Subcutaneous adipose tissue (tissue), 4 donors: Measurements from ENCODE around the gene C5orf22. TPM values are rescaled to one million over a fixed set of nuclear protein-coding genes. Genes with fewer than 3 reads are reported as not detected.

Source experiments
- total RNA-seq, 4 donors: library from RNA; depleted of rRNA; stranded (reverse); fragments of >200 nt; gene quantifications; one replicate each; pipeline ENCODE4 v1.1.0, GENCODE V29; 2016
- TF ChIP-seq, protein P1 (sequence below): fragments of 450-650 bp; IDR thresholded peaks from one replicate; pipeline ENCODE4 v1.5.1; 2016; ENCODE audit warnings: low read depth, mild to moderate bottlenecking, control low read depth, antibody characterized with exemption, moderate library complexity

C5orf22 gene
- total RNA-seq, 4 donors from 2014 or later, result 8.5 to 23.1 (median 20.5) TPM

DNA sequence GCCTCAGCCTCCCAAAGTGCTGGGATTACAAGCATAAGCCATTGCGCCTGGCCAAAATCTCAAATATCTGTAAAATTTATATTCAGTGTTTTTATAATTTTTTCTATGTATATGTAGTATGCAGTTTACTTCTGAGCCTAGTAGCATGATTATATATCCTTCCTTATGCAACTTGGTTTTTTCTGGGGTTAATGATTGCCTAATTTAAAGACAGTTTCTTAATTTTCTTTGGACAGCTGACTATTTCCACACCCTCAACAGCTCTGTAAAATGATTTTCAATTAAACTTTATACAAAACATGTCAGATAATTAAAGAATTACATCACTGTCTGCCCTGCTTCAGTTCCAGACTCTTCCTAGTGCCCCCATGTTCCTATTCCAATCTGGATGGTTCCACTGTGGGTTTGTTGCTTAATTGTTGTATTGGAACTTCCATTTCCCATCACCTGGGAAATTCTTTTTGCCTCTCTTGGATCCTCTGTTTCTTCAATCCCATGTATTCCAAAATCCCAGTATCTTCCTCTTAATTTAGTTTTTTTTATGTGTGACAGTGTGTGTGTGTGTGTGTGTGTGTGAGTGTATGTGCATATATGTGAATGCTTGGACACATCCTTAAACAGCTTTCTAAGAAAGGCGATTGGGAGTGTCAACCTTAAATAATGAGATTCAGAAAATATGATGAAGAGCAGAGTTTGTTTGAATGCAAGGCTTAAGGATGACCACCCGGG, 53.2 kb downstream of the C5orf22 start:
- TF ChIP-seq, protein P1, sequence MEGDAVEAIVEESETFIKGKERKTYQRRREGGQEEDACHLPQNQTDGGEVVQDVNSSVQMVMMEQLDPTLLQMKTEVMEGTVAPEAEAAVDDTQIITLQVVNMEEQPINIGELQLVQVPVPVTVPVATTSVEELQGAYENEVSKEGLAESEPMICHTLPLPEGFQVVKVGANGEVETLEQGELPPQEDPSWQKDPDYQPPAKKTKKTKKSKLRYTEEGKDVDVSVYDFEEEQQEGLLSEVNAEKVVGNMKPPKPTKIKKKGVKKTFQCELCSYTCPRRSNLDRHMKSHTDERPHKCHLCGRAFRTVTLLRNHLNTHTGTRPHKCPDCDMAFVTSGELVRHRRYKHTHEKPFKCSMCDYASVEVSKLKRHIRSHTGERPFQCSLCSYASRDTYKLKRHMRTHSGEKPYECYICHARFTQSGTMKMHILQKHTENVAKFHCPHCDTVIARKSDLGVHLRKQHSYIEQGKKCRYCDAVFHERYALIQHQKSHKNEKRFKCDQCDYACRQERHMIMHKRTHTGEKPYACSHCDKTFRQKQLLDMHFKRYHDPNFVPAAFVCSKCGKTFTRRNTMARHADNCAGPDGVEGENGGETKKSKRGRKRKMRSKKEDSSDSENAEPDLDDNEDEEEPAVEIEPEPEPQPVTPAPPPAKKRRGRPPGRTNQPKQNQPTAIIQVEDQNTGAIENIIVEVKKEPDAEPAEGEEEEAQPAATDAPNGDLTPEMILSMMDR, result no peak

GRCh38 chr5:31585895-31586270, 53.8 kb downstream of the C5orf22 start:
- TF ChIP-seq, protein P1, result no peak

GRCh38 chr5:31587546-31587945, 55.4 kb downstream of the C5orf22 start:
- TF ChIP-seq, protein P1, result no peak

- TF ChIP-seq, protein P1, result no peak
These were observed 61.6 kb downstream of the C5orf22 start for GRCh38 chr5:31593665-31594064.

DNA sequence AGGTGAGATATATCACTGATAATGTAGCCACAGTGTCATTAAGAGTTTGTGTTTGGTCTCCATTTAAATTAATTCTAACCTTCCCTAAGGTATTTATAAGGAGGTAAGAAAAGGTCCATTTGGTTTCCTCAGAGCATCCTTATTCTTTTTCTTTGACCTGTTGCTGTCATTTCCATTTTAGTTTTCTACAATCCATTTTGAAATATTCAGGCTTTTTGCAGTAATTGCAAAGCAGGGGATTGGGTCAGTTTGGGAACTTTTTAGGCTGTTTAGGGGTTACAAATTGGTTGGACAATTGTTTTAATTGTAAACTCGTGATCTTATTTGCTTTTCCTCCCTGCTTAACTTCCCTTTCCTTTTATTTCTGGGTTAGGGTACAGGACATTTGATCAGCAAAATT, 64.3 kb downstream of the C5orf22 start:
- TF ChIP-seq, protein P1, result no peak

GRCh38 chr5:31598640-31599611, 66.8 kb downstream of the C5orf22 start:
- TF ChIP-seq, protein P1, result no peak

DNA sequence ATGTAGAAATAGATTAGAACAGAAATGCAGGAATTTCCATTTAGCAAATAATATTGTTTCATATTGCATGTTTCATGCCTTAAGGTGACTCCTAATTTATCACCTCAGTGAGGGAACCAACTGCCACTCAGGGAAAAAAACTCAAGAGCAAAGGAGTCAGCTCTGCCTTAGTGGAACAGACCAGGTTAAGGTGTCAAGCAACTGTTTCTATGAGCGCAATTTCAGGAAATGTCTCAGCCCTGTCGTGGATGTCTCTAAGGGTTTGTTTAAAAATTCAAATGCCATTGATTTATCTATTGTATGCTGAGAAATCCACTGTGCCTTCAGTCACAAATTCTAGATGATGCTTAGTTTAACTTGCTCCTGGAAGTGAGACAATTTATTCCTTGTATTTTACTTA, 72.1 kb downstream of the C5orf22 start:
- TF ChIP-seq, protein P1, result no peak
